A673 (cell line): ENCODE data around the gene ENTREP1. TPM values are rescaled to one million over a fixed set of nuclear protein-coding genes. Genes with fewer than 3 reads are reported as not detected.

Source experiments
- BruUV-seq: library from RNA; stranded (reverse); fragments of 400-500 nt; replicated peaks from 2 replicates; lab custom pipeline; 2021; lab: Mats Ljungman, UMichigan
- CTCF ChIA-PET: fragments of 300-600 bp; sonication (Branson Sonifier 250); formaldehyde crosslinking; loops from one replicate; lab custom pipeline; 2022; ENCODE audit warnings: antibody characterized with exemption; lab: Charles Lee
- POLR2A ChIA-PET: fragments of 300-600 bp; sonication (Branson Sonifier 250); formaldehyde crosslinking; loops from one replicate; lab custom pipeline; 2022; ENCODE audit warnings: antibody characterized with exemption; ENCODE audit not compliant: low non-redundant PET; lab: Charles Lee
- DNase-seq: peaks from one replicate; pipeline ENCODE4 v3.0.0-alpha.2; 2015; ENCODE audit warnings: low spot score
- H3K27ac ChIP-seq: fragments of 200-600 bp; sonication (generic); 2 replicates; pipeline ENCODE4 v1.5.1; 2016; ENCODE audit warnings: mixed run types, low read depth, mild to moderate bottlenecking, mixed read lengths, antibody characterized with exemption, low read length; ENCODE audit not compliant: poor library complexity, severe bottlenecking
- H3K27me3 ChIP-seq: fragments of 200-600 bp; sonication (generic); replicated peaks from 2 replicates; pipeline ENCODE4 v1.6.1; 2017; ENCODE audit warnings: mixed run types, low read depth, mild to moderate bottlenecking, mixed read lengths, antibody characterized with exemption, low read length; ENCODE audit not compliant: insufficient read depth, poor library complexity
- H3K36me3 ChIP-seq: fragments of 200-600 bp; sonication (generic); 2 replicates; pipeline ENCODE4 v1.6.1; 2016; ENCODE audit warnings: mixed run types, mild to moderate bottlenecking, mixed read lengths, antibody characterized with exemption, low read length; ENCODE audit not compliant: insufficient read depth, poor library complexity, severe bottlenecking
- H3K4me1 ChIP-seq: fragments of 200-600 bp; sonication (generic); 2 replicates; pipeline ENCODE4 v1.6.1; 2017; ENCODE audit warnings: mixed run types, mild to moderate bottlenecking, mixed read lengths, antibody characterized with exemption, low read length; ENCODE audit not compliant: insufficient read depth, poor library complexity, severe bottlenecking
- H3K4me3 ChIP-seq: fragments of 200-600 bp; sonication (generic); 2 replicates; pipeline ENCODE4 v1.5.1; 2016; ENCODE audit warnings: low read depth, mixed run types, mild to moderate bottlenecking, mixed read lengths, low read length; ENCODE audit not compliant: poor library complexity, severe bottlenecking
- H3K9me3 ChIP-seq: fragments of 200-600 bp; sonication (generic); 2 replicates; pipeline ENCODE4 v1.6.1; 2016; ENCODE audit warnings: mixed run types, low read depth, mild to moderate bottlenecking, mixed read lengths, antibody characterized with exemption, low read length; ENCODE audit not compliant: poor library complexity, severe bottlenecking
- EZH2 ChIP-seq: fragments of 200-600 bp; sonication (generic); IDR thresholded peaks from 2 replicates; pipeline ENCODE4 v1.6.1; 2017; ENCODE audit warnings: borderline replicate concordance, low read depth, mild to moderate bottlenecking, mixed read lengths, antibody characterized with exemption, low read length; ENCODE audit not compliant: poor library complexity, severe bottlenecking
- intact Hi-C: fragments of 100-400 bp; cut with micrococcal nuclease; formaldehyde crosslinking; loops from one replicate; pipeline ENCODE4 v1.10.0; 2022; ENCODE audit not compliant: unreplicated experiment
- total RNA-seq: library from RNA; stranded (reverse); gene quantifications from 2 replicates; pipeline ENCODE4 v1.2.3, GENCODE V29; 2021
- TF ChIP-seq, protein P1 (sequence below): fragments of 300-800, 200-600 bp; sonication (generic); conservative IDR thresholded peaks from 2 replicates; pipeline ENCODE4 v1.5.1; 2017; ENCODE audit warnings: low read depth, mild to moderate bottlenecking, antibody characterized with exemption, low read length, moderate library complexity, mixed read lengths

Gene ENTREP1
- total RNA-seq, 1 experiment from 2014 or later, result not detected

DNA sequence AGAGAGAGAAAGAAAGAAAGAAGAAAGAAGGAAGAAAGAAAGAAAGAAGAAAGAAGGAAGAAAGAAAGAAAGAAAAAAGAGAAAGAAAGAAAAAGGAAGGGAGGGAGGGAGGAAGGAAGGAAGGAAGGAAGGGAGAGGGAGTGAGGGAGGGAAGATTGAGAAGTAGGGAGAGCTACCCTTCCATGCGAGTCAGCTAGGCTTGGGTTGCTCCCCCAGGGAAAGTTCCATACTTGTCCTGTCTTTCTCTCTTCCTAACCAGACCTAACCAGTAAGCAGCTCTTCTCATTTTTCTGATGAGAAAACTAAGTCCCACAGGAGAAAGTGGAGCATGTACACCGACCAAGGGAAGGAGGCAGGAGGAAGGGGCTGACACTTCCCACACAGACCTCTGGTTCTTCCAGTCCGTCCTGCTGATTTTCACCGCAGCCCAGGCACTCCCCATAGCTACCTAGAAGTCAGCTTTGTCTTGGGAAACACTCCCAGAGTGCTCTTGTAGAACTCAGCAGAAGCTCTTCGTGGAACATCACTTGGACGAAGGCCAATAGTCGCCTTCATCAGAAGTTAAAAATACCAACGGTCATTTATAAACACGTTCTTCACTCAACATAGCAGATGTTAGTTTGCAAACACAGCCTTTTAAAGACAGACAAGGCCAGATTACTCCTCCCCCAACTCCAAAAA, 29.0 kb upstream of the ENTREP1 start:
- POLR2A ChIA-PET, result no interaction called here
- Histone ChIP-seq H3K4me1 (no peaks in the 10 kb centered on the region), H3K27ac (no peak overlapping the region), H3K27me3 (peaks cover 4% of the 10 kb centered on the region), H3K9me3 (no peaks in the 10 kb centered on the region), H3K36me3 (no peaks in the 10 kb centered on the region), H3K4me3 (no peak overlapping the region)
- no peak for DNase-seq
- intact Hi-C loops, result no loop called here
- no TSS peak for BruUV-seq
- CTCF ChIA-PET, result no interaction called here
- TF ChIP-seq EZH2, result no peak
- TF ChIP-seq, protein P1, sequence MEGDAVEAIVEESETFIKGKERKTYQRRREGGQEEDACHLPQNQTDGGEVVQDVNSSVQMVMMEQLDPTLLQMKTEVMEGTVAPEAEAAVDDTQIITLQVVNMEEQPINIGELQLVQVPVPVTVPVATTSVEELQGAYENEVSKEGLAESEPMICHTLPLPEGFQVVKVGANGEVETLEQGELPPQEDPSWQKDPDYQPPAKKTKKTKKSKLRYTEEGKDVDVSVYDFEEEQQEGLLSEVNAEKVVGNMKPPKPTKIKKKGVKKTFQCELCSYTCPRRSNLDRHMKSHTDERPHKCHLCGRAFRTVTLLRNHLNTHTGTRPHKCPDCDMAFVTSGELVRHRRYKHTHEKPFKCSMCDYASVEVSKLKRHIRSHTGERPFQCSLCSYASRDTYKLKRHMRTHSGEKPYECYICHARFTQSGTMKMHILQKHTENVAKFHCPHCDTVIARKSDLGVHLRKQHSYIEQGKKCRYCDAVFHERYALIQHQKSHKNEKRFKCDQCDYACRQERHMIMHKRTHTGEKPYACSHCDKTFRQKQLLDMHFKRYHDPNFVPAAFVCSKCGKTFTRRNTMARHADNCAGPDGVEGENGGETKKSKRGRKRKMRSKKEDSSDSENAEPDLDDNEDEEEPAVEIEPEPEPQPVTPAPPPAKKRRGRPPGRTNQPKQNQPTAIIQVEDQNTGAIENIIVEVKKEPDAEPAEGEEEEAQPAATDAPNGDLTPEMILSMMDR, result no peak

DNA sequence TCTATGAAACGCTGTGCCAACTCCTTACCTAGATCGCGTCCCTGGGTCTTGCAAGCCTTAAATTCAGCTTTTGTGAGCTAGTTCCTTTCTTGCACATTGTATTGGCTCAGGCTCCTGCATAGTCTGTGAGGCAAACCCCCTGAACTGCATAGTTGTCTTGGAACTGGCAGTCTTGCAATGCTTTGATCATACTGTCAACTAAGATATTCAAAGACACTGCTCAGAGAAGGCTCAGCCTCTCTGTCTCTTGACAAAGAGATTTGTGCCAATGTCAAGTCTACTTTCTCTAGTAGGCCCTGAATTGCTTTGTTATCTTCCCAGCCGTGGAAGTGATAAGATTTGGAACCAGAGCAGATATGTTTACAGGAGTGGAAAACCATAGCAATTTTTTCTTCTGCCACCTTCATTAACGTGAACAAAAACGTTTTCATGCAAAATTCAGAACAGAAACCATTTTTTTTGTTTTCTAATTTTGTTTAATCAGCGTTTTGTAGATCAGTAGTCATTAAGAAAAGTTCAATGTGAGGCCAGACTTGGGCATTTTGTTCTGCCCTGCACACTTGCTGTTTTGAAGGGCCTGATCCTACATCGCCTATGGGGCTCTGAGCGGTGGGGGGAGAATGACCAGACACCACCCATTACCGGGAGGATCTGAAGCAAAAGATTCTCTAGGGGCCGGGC, 27.6 kb upstream of the ENTREP1 start:
- CTCF ChIA-PET, result no interaction called here
- peaks cover 4% of the 10 kb centered on the region for H3K27me3 ChIP-seq
- no peak for DNase-seq
- no peaks in the 10 kb centered on the region for H3K36me3 ChIP-seq
- no peaks in the 10 kb centered on the region for H3K4me1 ChIP-seq
- POLR2A ChIA-PET, result no interaction called here
- H3K9me3 ChIP-seq, result no peaks in the 10 kb centered on the region
- H3K4me3 ChIP-seq, result no peak overlapping the region
- no TSS peak for BruUV-seq
- intact Hi-C loops, result no loop called here
- TF ChIP-seq, protein P1, result no peak
- TF ChIP-seq EZH2, result no peak
- H3K27ac ChIP-seq, result no peak overlapping the region

DNA sequence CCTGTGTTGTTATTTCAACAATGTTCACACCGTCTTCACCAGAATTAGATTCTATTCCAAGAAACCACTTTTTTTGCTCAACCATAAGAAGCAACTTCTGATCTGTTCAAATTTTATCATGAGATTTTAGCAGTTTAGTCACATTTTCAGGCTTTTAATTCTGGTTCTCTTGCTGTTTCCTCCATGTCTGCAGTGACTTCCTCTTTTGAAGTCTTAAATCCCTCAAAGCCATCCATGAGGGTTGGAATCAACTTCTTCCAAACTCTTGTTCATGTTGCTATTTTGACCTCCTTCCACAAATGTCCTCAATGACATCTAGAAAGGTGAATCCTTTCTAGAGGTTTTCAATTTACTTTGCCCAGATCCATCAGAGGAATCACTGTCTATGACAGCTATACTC, 25.7 kb upstream of the ENTREP1 start:
- intact Hi-C loops, result no loop called here
- CTCF ChIA-PET, result no interaction called here
- no TSS peak for BruUV-seq

More for the DNA sequence above, 25.7 kb upstream of the ENTREP1 start:
- Histone ChIP-seq H3K36me3 (no peaks in the 10 kb centered on the region), H3K9me3 (no peaks in the 10 kb centered on the region), H3K4me1 (no peaks in the 10 kb centered on the region), H3K27ac (no peak overlapping the region), H3K27me3 (no peaks in the 10 kb centered on the region), H3K4me3 (no peak overlapping the region)
- TF ChIP-seq EZH2, result no peak
- TF ChIP-seq, protein P1, result no peak
- no peak for DNase-seq
- POLR2A ChIA-PET, result no interaction called here
